Measurements from ENCODE around the gene FUBP3. TPM values are rescaled to one million over a fixed set of nuclear protein-coding genes. Genes with fewer than 3 reads are reported as not detected.

FUBP3 gene
- total and polyA plus RNA-seq, 2 experiments from 2014 or later, result 42.5 to 74.8 TPM

DNA sequence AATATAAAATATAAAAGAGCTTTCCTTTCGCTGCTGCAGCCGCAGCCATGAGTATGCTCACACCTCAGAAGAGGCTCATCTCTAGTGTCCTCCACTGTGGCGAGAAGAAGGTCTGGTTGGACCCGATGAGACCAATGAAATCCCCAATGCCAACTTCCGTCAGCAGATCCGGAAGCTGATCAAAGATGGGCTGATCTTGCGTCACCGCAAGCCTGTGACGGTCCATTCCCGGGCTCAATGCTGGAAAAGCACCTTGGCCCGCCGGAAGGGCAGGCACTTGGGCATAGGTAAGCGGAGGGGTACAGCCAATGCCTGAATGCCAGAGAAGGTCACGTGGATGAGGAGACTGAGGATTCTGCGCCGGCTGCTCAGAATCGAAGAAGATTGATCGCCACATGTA, 72.4 kb downstream of the FUBP3 start (continued):
- TF ChIP-seq, protein P1, sequence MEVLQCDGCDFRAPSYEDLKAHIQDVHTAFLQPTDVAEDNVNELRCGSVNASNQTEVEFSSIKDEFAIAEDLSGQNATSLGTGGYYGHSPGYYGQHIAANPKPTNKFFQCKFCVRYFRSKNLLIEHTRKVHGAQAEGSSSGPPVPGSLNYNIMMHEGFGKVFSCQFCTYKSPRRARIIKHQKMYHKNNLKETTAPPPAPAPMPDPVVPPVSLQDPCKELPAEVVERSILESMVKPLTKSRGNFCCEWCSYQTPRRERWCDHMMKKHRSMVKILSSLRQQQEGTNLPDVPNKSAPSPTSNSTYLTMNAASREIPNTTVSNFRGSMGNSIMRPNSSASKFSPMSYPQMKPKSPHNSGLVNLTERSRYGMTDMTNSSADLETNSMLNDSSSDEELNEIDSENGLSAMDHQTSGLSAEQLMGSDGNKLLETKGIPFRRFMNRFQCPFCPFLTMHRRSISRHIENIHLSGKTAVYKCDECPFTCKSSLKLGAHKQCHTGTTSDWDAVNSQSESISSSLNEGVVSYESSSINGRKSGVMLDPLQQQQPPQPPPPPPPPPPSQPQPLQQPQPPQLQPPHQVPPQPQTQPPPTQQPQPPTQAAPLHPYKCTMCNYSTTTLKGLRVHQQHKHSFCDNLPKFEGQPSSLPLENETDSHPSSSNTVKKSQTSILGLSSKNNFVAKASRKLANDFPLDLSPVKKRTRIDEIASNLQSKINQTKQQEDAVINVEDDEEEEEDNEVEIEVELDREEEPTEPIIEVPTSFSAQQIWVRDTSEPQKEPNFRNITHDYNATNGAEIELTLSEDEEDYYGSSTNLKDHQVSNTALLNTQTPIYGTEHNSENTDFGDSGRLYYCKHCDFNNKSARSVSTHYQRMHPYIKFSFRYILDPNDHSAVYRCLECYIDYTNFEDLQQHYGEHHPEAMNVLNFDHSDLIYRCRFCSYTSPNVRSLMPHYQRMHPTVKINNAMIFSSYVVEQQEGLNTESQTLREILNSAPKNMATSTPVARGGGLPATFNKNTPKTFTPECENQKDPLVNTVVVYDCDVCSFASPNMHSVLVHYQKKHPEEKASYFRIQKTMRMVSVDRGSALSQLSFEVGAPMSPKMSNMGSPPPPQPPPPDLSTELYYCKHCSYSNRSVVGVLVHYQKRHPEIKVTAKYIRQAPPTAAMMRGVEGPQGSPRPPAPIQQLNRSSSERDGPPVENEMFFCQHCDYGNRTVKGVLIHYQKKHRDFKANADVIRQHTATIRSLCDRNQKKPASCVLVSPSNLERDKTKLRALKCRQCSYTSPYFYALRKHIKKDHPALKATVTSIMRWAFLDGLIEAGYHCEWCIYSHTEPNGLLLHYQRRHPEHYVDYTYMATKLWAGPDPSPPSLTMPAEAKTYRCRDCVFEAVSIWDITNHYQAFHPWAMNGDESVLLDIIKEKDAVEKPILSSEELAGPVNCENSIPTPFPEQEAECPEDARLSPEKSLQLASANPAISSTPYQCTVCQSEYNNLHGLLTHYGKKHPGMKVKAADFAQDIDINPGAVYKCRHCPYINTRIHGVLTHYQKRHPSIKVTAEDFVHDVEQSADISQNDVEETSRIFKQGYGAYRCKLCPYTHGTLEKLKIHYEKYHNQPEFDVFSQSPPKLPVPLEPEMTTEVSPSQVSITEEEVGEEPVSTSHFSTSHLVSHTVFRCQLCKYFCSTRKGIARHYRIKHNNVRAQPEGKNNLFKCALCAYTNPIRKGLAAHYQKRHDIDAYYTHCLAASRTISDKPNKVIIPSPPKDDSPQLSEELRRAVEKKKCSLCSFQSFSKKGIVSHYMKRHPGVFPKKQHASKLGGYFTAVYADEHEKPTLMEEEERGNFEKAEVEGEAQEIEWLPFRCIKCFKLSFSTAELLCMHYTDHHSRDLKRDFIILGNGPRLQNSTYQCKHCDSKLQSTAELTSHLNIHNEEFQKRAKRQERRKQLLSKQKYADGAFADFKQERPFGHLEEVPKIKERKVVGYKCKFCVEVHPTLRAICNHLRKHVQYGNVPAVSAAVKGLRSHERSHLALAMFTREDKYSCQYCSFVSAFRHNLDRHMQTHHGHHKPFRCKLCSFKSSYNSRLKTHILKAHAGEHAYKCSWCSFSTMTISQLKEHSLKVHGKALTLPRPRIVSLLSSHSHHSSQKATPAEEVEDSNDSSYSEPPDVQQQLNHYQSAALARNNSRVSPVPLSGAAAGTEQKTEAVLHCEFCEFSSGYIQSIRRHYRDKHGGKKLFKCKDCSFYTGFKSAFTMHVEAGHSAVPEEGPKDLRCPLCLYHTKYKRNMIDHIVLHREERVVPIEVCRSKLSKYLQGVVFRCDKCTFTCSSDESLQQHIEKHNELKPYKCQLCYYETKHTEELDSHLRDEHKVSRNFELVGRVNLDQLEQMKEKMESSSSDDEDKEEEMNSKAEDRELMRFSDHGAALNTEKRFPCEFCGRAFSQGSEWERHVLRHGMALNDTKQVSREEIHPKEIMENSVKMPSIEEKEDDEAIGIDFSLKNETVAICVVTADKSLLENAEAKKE (CRISPR knock-in tag; IDR thresholded peaks at IDR 0.05), result no peak
- TF ChIP-seq CREB1 (CRISPR knock-in tag; IDR thresholded peaks at IDR 0.05; ENCODE audit: low read depth), result no peak
- no peak for TF ChIP-seq JUNB (IDR thresholded peaks at IDR 0.05; ENCODE audit: unreplicated experiment)
- no peak for TF ChIP-seq ZNF331 (CRISPR knock-in tag; IDR thresholded peaks at IDR 0.05; ENCODE audit: low read depth)

DNA sequence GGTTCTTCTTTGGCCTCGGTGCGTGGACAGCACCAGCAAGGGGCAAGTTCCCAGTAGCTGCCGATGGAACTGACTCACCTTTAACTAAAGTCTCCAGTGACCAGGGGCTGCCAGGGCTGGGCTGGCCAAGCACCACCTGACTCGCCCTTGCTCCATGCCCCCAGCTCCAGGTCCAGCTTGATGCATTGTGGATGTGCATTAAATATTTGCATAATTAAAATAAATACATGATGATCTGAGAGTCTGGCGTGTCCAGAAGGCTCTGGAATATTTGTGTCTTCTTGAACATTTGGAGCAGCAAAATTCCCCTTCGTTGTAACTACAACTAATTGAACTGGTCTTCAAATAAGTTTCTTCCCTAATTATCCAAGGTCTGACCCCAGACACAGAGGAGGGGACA, 75.5 kb downstream of the FUBP3 start:
- Mint-ChIP-seq H3K9me3 (peaks cover 12% of the 10 kb centered on the region), H3K27me3 (ENCODE audit: insufficient read depth, low read depth, poor library complexity) (peaks cover 61% of the 10 kb centered on the region), H3K36me3 (ENCODE audit: low read depth) (peaks cover 6% of the 10 kb centered on the region; the same call in 1 of the 3 replicates), H3K27ac (no peak overlapping the region), H3K4me3 (no peak overlapping the region), H3K4me1 (no peaks in the 10 kb centered on the region)
- Histone ChIP-seq H3K9me2 (ENCODE audit: insufficient read depth) (no peaks in the 10 kb centered on the region), H3K4me3 (no peak overlapping the region), H3K4me1 (ENCODE audit: insufficient read depth) (no peaks in the 10 kb centered on the region), H3K27ac (ENCODE audit: low read depth) (no peak overlapping the region), H2AFZ (no peak overlapping the region), H3K79me2 (replicated peaks; ENCODE audit: insufficient read depth) (no peaks in the 10 kb centered on the region), H3K27me3 (ENCODE audit: insufficient read depth) (peaks cover 53% of the 10 kb centered on the region), H4K20me1 (replicated peaks; ENCODE audit: insufficient read depth) (no peaks in the 10 kb centered on the region), H3K36me3 (ENCODE audit: insufficient read depth) (no peaks in the 10 kb centered on the region), H3K4me2 (no peak overlapping the region), H3F3A (replicated peaks; ENCODE audit: low read depth) (no peaks in the 10 kb centered on the region)
- DNase-seq (ENCODE audit: low spot score), result no peak
- no peak for ATAC-seq
- TF ChIP-seq, protein P1 (CRISPR knock-in tag; IDR thresholded peaks at IDR 0.05), result no peak
- no peak for TF ChIP-seq CREB1 (CRISPR knock-in tag; IDR thresholded peaks at IDR 0.05; ENCODE audit: low read depth)
- TF ChIP-seq POLR2AphosphoS5 (IDR thresholded peaks at IDR 0.05; ENCODE audit: low read depth), result no peak
- no peak for TF ChIP-seq NANOG (IDR thresholded peaks at IDR 0.05; ENCODE audit: borderline replicate concordance)
- no peak for TF ChIP-seq STAT1 (IDR thresholded peaks at IDR 0.05; ENCODE audit: unreplicated experiment)
